ENCODE measurements around the gene WHRN. TPM values are rescaled to one million over a fixed set of nuclear protein-coding genes. Genes with fewer than 3 reads are reported as not detected.

WHRN gene
- total and polyA plus RNA-seq, 2 of the 8 experiments (the other 6 are each of a cell fraction or from before 2014, with no cell fraction given) = 4.4 to 7.7 TPM

DNA sequence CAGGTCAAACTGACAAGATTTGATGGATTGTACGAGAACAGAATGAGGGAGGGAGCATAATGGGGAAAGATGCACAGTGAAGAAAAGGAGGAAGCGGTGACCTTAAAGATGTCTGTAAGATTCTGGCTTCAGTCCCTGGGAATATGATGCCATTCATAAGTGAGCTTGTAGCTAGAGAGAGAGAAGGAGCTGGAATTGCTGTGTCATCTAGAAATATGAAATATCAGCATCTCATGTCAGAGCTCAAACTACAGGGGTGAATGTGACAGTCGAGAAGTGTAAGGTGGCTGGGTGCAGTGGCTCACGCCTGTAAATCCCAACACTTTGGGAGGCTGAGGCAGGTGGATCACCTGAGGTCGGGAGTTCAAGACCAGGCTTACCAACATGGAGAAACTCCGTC is 24.0 kb upstream of the WHRN start:
- no peak for FAIRE-seq
- no peak for DNase-seq (ENCODE audit: low read depth in 1 of 2, low spot score in 2 of 2)
- 91% methylated on average over 6 of the region's 6 CpGs; no CpG with 5 or more reads in 1 of the 2 experiments for WGBS, 2 experiments (ENCODE audit: extremely low coverage in 1 of 2, insufficient coverage in 1 of 2, insufficient read length in 1 of 2, insufficient replicate concordance in 2 of 2, low coverage in 1 of 2, low lambda C conversion rate in 2 of 2, missing lambda C conversion rate in 1 of 2)
- no peak for TF ChIP-seq SAP30 (IDR thresholded peaks at IDR 0.05; ENCODE audit: insufficient read depth, insufficient replicate concordance, low read length)
- no peak for TF ChIP-seq CTBP2 (IDR thresholded peaks at IDR 0.05; ENCODE audit: borderline replicate concordance, insufficient read depth, insufficient read length, low read length)
- no peak for TF ChIP-seq SP1 (IDR thresholded peaks at IDR 0.05; ENCODE audit: low read depth, low read length)

More for the DNA sequence above, 24.0 kb upstream of the WHRN start:
- Histone ChIP-seq H3K79me2 (ENCODE audit: control insufficient read depth in 1 of 2, insufficient read depth in 2 of 2, low read length in 2 of 2) (no peaks in the 10 kb centered on the region), H4K20me1 (replicated peaks in 1 of 2; ENCODE audit: control insufficient read depth in 1 of 2, insufficient read depth in 2 of 2, low read length in 2 of 2) (no peaks in the 10 kb centered on the region), H2AFZ (ENCODE audit: low read length) (no peak overlapping the region), H3K79me1 (ENCODE audit: low read depth, low read length) (no peaks in the 10 kb centered on the region), H3K18ac (ENCODE audit: extremely low read depth, low read length) (no peak overlapping the region), H3K4ac (replicated peaks; ENCODE audit: insufficient read length, low read depth, low read length) (no peak overlapping the region), H2BK120ac (replicated peaks; ENCODE audit: low read depth, low read length) (no peak overlapping the region), H2BK15ac (ENCODE audit: low read length) (no peak overlapping the region), H3K23ac (ENCODE audit: insufficient read length) (no peak overlapping the region), H4K8ac (ENCODE audit: extremely low read depth, insufficient read depth, low read length) (no peak overlapping the region), H4K5ac (ENCODE audit: insufficient read length, low read depth, low read length) (no peak overlapping the region), H3K9me3 (ENCODE audit: insufficient read depth in 2 of 2, low read depth in 1 of 2, low read length in 1 of 2) (no peaks in the 10 kb centered on the region), H3K4me1 (replicated peaks in 1 of 4; ENCODE audit: control insufficient read depth in 3 of 4, insufficient read depth in 4 of 4, low read length in 3 of 4) (no peaks in the 10 kb centered on the region), H3K23me2 (ENCODE audit: low read depth, low read length) (no peaks in the 10 kb centered on the region), H3K9ac (replicated peaks in 1 of 4; ENCODE audit: extremely low read depth in 1 of 4, low read depth in 3 of 4, low read length in 3 of 4) (no peak overlapping the region), H2AK5ac (ENCODE audit: low read depth, low read length) (no peak overlapping the region), H3K4me3 (ENCODE audit: extremely low read depth in 1 of 4, insufficient read depth in 2 of 4, low read depth in 3 of 4, low read length in 4 of 4) (no peak overlapping the region), H2BK20ac (ENCODE audit: low read length) (no peak overlapping the region), H2BK5ac (ENCODE audit: low read depth, low read length) (no peak overlapping the region), H3K27ac (ENCODE audit: low read depth, low read length) (no peak overlapping the region), H3K36me3 (ENCODE audit: control insufficient read depth in 2 of 4, insufficient read depth in 4 of 4, low read length in 3 of 4) (no peaks in the 10 kb centered on the region), H3K14ac (ENCODE audit: insufficient read length) (no peak overlapping the region), H4K91ac (replicated peaks; ENCODE audit: insufficient read length, low read length) (no peak overlapping the region), H3K56ac (replicated peaks; ENCODE audit: insufficient read length, low read depth, low read length) (no peak overlapping the region), H3K4me2 (ENCODE audit: insufficient read depth in 1 of 2, low read depth in 2 of 2, low read length in 2 of 2) (no peak overlapping the region), H3K27me3 (replicated peaks in 1 of 4; ENCODE audit: control insufficient read depth in 3 of 4, extremely low read depth in 1 of 4, insufficient read depth in 3 of 4, low read length in 3 of 4) (no peaks in the 10 kb centered on the region; a peak in 1 of 7 replicates), H2BK12ac (ENCODE audit: low read depth, low read length) (no peak overlapping the region)
- ChIA-PET POLR2A (ENCODE audit: partially characterized antibody) (interaction anchor here (1.2 kb wide), 1 partner anchor 59 kb away, joined by 4 read pairs; the partner anchor contains the start of gene ATP6V1G1), CTCF (ENCODE audit: partially characterized antibody) (interaction anchor here (0.5 to 2.4 kb wide), 8 partner anchors 9 to 124 kb away, joined by 3 to 10 read pairs (median 4); no protein-coding TSS in a partner anchor)

All from H1 (cell line).